Measurements from ENCODE around the gene ADSS2.

Gene ADSS2

GRCh38 chr1:244445320-244446181 is 6.2 kb downstream of the ADSS2 start:
- peak; percentile 61 for DNase-seq

GRCh38 chr1:244444854-244445253 is 6.9 kb downstream of the ADSS2 start:
- peak; percentile 24 for DNase-seq

GRCh38 chr1:244442850-244443249 is 8.9 kb downstream of the ADSS2 start:
- DNase-seq = no peak

- DNase-seq = no peak
These were observed 12.2 kb downstream of the ADSS2 start for GRCh38 chr1:244439391-244440032.

GRCh38 chr1:244437086-244437468 is 14.6 kb downstream of the ADSS2 start:
- DNase-seq = peak; percentile 58

- DNase-seq = peak; percentile 51
These were observed 15.2 kb downstream of the ADSS2 start for GRCh38 chr1:244436336-244437085.

GRCh38 chr1:244435562-244436205 is 16.0 kb downstream of the ADSS2 start:
- peak; percentile 73 for DNase-seq

- DNase-seq = no peak
These were observed 20.5 kb downstream of the ADSS2 start for GRCh38 chr1:244431166-244431565.

GRCh38 chr1:244429818-244430217 is 21.9 kb downstream of the ADSS2 start:
- DNase-seq = no peak

- DNase-seq = no peak
These were observed 24.1 kb downstream of the ADSS2 start for GRCh38 chr1:244427647-244428046.

GRCh38 chr1:244424649-244425334 is 26.9 kb downstream of the ADSS2 start:
- no peak for DNase-seq

GRCh38 chr1:244422174-244422573 is 29.5 kb downstream of the ADSS2 start:
- DNase-seq = no peak

- DNase-seq = no peak
These were observed 32.7 kb downstream of the ADSS2 start for GRCh38 chr1:244419024-244419423.

- peak; percentile 25 for DNase-seq
These were observed 37.2 kb downstream of the ADSS2 start for GRCh38 chr1:244414543-244414942.

GRCh38 chr1:244413736-244414135 is 38.0 kb downstream of the ADSS2 start:
- no peak for DNase-seq

- no peak for DNase-seq
These were observed 39.5 kb downstream of the ADSS2 start for GRCh38 chr1:244412176-244412575.

GRCh38 chr1:244409701-244410100 is 42.0 kb downstream of the ADSS2 start:
- no peak for DNase-seq

- DNase-seq = no peak
These were observed 45.4 kb downstream of the ADSS2 start for GRCh38 chr1:244406337-244406736.

GRCh38 chr1:244405856-244406255 is 45.9 kb downstream of the ADSS2 start:
- no peak for DNase-seq

GRCh38 chr1:244403431-244403830 is 48.3 kb downstream of the ADSS2 start:
- DNase-seq = no peak

GRCh38 chr1:244400974-244401373 is 50.7 kb downstream of the ADSS2 start:
- no peak for DNase-seq

- DNase-seq = no peak
These were observed 54.6 kb downstream of the ADSS2 start for GRCh38 chr1:244397131-244397530.
